ENCODE measurements around the gene SRC.

SRC gene

DNA sequence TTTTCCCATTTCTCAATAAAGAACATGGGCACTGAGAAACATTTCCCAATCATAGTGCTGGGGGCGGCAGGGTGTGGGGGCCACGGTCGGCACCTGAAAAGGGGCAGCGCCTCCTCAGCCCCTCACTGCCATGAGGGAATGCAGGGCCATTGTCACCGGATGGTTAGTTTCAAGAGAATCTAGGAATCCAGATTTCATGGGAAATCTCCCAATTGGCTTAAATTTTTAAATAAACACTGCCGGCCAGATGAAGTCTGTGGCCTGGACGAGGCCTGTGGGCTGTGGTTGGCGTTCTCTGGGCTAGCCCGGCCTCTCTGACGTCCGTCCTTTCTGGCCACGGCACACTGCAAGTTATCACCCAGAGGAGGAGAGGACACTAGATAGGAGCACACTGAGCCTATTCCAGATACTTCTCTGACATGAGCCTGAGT lies 30.9 kb upstream of the SRC start:
- DNase-seq (ENCODE audit: low read depth, low spot score), result no peak

DNA sequence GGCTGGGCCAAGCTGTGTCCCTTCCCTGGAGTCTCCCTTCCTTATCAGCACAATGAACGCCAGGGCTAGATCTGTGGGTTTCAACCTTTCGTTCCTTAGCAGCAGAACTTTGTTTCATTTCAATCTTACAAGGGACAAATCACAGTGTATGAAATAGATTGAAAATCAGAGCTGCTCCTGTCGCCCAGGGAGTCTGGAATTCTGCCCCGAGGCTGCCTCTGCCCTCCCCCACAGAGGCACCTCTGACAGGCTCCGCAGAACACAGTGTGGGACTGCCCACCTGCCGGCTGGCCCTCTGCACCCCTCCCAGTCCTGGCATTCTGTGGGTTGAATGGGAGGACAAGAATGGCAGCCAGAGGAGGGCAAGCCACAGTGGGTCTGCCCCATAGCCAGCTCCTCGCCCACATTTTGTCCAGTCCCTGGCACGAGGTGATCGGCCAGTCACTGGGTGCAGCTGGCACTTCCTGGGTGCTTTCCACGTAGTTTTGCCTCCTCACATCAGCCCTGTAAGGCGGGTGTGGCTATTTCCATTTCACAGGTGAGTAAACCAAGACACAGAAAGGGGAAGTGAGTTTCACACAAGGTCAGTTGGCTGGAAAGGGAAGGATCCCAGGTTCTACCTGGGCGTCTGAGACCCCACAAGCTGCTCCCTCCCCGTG lies 30.4 kb upstream of the SRC start:
- DNase-seq (ENCODE audit: low read depth, low spot score), result no peak

GRCh38 chr20:37316116-37316774 lies 29.7 kb upstream of the SRC start:
- no peak for DNase-seq (ENCODE audit: low read depth, low spot score)

GRCh38 chr20:37316775-37317170 lies 29.2 kb upstream of the SRC start:
- no peak for DNase-seq (ENCODE audit: low read depth, low spot score)

DNA sequence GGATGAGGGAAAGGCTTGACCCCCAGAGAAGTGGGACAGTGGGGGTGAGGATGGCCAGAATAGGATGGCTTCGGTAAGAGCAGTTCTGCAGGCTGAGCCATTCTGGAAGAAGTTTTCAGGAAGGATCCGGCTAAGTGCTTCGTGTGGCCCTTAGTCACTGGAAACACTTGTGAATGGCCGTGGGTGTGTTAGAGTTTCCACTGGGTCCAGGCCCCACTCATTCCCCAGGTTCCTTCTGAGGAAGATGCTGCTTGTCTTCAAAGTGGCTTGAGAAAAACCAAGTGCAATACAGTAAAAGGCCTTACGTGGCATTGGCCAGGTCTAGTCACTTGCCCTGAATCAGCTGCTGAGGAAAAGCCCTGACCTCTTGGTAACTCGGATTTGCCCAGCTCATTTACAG lies 28.6 kb upstream of the SRC start:
- no peak for DNase-seq (ENCODE audit: low read depth, low spot score)

DNA sequence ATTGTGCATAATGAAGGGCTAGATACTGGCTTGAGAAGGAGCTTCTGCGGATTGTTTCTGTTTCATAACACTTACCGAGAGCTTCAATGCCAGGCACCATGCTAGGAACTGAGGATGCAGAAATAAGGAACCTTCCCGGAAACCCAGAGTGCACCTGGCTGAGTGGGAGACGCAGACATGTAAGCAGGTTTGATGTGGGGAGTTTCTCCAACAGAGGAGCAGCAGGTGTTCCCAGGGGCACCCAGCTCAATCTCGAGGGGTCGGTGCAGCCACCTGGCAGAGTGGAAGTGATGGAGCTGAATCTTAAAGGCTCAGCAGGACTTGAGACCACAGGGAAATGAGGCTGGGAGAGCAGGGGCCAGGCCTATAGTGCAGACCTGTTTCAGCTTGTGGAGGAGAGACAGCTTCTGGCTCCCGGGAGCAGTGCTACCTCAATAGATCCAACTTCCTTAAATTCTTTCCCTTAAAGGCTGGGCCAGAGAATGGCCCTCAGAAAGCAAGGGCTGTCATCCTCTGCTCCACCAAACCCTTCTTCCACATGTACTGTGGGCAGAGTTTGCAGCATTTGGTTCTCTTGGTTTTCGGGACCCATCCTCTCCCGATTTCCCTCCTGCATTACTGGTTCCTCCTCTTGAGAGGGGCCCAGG lies 27.8 kb upstream of the SRC start:
- no peak for DNase-seq (ENCODE audit: low read depth, low spot score)

DNA sequence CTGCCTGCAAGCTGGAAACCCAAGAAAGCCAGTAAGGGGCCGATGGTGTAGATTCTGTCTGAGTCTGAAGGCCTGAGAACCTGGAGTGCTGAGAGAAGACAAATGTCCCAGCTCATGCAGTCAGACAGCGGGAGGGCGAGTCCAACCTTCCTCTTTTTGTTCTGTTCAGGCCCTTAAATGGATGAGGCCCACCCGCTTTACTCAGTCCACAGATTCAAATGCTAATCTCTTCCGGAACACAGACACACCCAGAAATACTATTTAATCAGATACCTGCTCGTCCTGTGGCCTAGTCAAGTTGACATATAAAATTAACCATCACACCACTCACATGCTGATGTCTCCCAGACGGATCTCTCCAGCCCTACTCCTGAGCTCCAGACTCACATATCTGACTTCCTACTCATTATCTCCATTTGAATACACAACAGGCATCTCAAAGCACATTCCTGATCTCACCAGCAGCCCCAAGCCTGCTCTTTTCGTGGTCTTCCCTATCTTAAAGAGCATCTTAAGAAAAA lies 26.7 kb upstream of the SRC start:
- DNase-seq (ENCODE audit: low read depth, low spot score), result no peak

- no peak for DNase-seq (ENCODE audit: low read depth, low spot score)
Observed at GRCh38 chr20:37323985-37324384, 22.0 kb upstream of the SRC start.

GRCh38 chr20:37325206-37325605 lies 20.7 kb upstream of the SRC start:
- no peak for DNase-seq (ENCODE audit: low read depth, low spot score)

DNA sequence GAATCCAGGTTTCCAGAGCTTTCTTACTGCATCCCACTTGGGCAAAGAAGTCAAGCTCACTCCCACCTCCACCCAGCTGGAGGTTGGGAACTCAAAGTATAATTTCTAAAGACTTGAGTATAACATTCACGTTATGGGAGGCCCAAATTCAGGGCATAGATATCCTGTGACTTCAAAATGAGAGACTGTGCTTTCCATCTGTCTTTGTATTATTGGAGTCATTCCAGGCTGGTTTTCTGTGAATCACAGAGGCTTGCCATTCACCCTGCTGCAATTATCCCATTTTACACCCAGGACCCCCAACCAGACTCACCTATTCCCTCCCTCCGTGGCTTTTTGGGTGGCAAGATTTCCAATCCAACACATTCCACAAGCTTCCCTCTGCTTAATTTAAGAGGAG lies 19.3 kb upstream of the SRC start:
- DNase-seq (ENCODE audit: low read depth, low spot score), result no peak

GRCh38 chr20:37327748-37328147 lies 18.2 kb upstream of the SRC start:
- DNase-seq (ENCODE audit: low read depth, low spot score), result no peak

- no peak for DNase-seq (ENCODE audit: low read depth, low spot score)
Observed at GRCh38 chr20:37328149-37328945, 17.6 kb upstream of the SRC start.

- DNase-seq (ENCODE audit: low read depth, low spot score), result no peak
Observed at GRCh38 chr20:37329481-37330165, 16.3 kb upstream of the SRC start.

GRCh38 chr20:37330316-37330715 lies 15.6 kb upstream of the SRC start:
- DNase-seq (ENCODE audit: low read depth, low spot score), result no peak

DNA sequence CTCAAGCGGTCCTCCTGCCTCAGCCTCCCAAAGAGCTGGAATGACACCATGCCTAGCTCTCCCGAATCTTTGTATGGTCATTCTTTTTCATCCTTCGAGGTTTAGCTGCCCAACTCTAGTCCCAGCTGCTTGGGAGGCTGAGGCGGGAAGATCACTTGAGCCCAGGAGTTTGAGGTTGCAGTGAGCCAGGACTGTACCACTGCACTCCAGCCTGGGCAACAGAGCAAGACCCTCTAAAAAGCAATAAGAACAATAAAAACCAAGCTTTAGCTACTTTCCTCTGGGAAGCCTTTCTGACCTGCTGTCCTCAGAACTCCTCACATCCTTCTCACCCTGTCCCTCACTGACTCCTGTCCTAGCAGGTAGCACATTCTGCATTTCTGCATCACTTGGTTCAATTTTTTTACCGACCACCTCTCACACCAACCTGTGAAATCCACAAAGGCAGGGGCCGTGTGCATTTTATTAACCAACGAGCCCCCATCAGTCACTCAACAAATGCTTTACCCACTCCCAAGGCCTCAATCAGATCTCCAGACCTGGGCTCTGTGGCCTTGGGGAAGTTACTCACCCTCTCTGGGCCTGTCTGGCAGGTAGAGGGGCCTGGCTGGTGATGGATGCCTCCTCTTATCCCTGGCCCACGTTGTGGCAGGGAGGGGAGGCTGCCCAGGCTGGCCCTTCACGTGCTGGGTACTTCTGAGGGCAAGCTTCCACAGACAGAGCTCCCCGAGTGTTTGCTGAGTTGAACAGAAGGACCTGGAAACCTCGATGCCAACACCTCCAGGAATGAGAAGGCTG lies 14.7 kb upstream of the SRC start:
- no peak for DNase-seq (ENCODE audit: low read depth, low spot score)

GRCh38 chr20:37333130-37333847 lies 12.7 kb upstream of the SRC start:
- no peak for DNase-seq (ENCODE audit: low read depth, low spot score)

DNA sequence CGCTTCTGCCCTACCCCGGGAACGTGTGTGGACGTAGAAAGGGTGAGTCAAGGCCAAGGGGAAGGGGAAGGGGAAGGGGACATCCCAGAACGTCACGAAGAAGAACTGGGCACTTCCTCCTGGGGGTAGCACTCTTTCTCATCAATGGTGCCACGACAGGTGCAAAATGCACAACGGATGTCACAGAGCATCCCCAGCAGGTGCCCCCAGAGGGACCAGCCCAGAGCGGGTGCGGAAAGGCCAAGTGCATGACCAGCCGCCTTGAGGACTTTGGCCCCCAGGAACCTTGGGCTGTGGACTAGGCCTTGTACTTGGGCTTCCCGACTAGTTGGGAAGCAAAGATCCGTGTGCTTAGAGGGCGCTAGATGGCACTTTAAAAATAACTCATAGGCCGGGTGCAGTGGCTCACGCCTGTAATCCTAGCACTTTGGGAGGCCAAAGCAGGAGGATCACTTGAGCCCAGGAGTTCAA lies 12.1 kb upstream of the SRC start:
- DNase-seq (ENCODE audit: low read depth, low spot score), result no peak

GRCh38 chr20:37334450-37334849 lies 11.5 kb upstream of the SRC start:
- no peak for DNase-seq (ENCODE audit: low read depth, low spot score)

DNA sequence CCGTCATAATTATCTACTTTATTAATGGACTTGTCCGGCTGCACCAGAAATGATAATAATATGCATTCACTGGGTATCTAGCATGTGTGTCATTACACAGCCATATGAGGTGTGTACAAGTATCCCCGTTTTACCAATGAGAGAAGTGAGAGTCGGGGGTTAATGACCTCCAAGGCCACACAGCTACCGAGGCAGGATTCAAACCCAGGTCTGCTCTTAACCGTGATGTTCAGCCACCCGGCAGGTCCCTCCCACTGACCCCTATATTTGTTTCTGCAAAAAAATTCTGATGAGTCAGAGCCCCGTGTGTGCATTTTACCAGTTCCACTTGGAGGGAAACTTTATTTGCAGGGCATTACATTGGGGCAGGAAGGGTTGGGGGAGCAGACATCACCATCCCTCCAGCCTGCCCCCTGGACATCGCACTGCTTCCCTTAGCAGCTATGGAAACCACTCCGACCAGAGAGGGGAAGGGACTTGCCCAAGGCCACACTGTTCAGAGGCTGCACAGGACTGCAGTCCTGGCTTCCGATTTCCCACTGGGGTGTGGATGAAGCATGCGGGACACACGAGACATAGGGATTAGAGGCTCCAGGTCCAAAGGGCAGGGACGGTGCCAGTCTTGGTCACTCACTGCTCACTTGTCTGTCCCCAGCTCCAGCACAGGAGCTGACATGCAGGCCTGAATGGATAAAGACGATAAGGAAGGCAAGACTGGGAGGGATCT lies 10.1 kb upstream of the SRC start:
- no peak for DNase-seq (ENCODE audit: low read depth, low spot score)

Data from iPS DF 19.7 (cell line).